Stimulated activated naive CD8-positive, alpha-beta T cell treated with anti-CD3 and anti-CD28 coated beads, Interleukin-15, amount 100 ng/mL, for 72 hours (primary cell): ENCODE data around the gene FOXP1.

Experiments
- ATAC-seq: fragments of 150-1000 bp; cut with Tn5 transposase; 2 replicates; pipeline ENCODE4 v1.10.0; 2021; ENCODE audit warnings: mild to moderate bottlenecking, moderate library complexity
- DNase-seq, 2 donors: peaks; one replicate each; pipeline ENCODE4 v3.0.0; 2021 to 2022
- H3K27ac Mint-ChIP-seq, 2 donors: one replicate each; pipeline ENCODE4 v1.8.0; 2022; ENCODE audit warnings: mild to moderate bottlenecking in 2 of 2, mixed read lengths in 2 of 2, moderate library complexity in 2 of 2
- H3K27me3 Mint-ChIP-seq: one replicate; pipeline ENCODE4 v1.8.0; 2022; ENCODE audit warnings: mixed read lengths
- H3K4me1 Mint-ChIP-seq: one replicate; pipeline ENCODE4 v1.8.0; 2022; ENCODE audit warnings: mild to moderate bottlenecking, mixed read lengths
- H3K4me3 Mint-ChIP-seq, 2 donors: one replicate each; pipeline ENCODE4 v1.8.0; 2022; ENCODE audit warnings: mild to moderate bottlenecking in 2 of 2, mixed read lengths in 2 of 2, moderate library complexity in 1 of 2
- H3K9me3 Mint-ChIP-seq, 2 donors: one replicate each; pipeline ENCODE4 v1.8.0; 2022; ENCODE audit warnings: mixed read lengths in 2 of 2

The FOXP1 gene

GRCh38 chr3:71458895-71459294 lies 124.6 kb downstream of the FOXP1 start:
- Mint-ChIP-seq H3K27me3 (no peaks in the 10 kb centered on the region), H3K4me1 (peaks cover 92% of the 10 kb centered on the region), H3K4me3 (peak overlapping the region in 1 of 2 donors; percentile 17), H3K27ac (no peak overlapping the region), H3K9me3 (no peaks in the 10 kb centered on the region)
- no peak for ATAC-seq
- no peak for DNase-seq

GRCh38 chr3:71456826-71457225 lies 126.7 kb downstream of the FOXP1 start:
- Mint-ChIP-seq H3K9me3 (no peaks in the 10 kb centered on the region), H3K27me3 (no peaks in the 10 kb centered on the region), H3K4me3 (peak overlapping the region; percentile 49 to 81), H3K27ac (peak overlapping the region; percentile 35 to 65), H3K4me1 (peaks cover 92% of the 10 kb centered on the region)
- DNase-seq (no peak), ATAC-seq (peak; percentile 52)

GRCh38 chr3:71456156-71456555 lies 127.4 kb downstream of the FOXP1 start:
- peak overlapping the region; percentile 35 to 65 for H3K27ac Mint-ChIP-seq
- peaks cover 92% of the 10 kb centered on the region for H3K4me1 Mint-ChIP-seq
- H3K27me3 Mint-ChIP-seq, result no peaks in the 10 kb centered on the region
- H3K4me3 Mint-ChIP-seq, result peak overlapping the region; percentile 49 to 81
- no peak for DNase-seq
- no peak for ATAC-seq
- no peaks in the 10 kb centered on the region for H3K9me3 Mint-ChIP-seq

GRCh38 chr3:71454512-71455403 lies 128.8 kb downstream of the FOXP1 start:
- Mint-ChIP-seq H3K4me1 (peaks cover 93% of the 10 kb centered on the region), H3K4me3 (peak overlapping the region; percentile 49 to 81)
- DNase-seq, result peak in 1 of 2 donors; percentile 61

GRCh38 chr3:71453822-71454511 lies 129.6 kb downstream of the FOXP1 start:
- Mint-ChIP-seq H3K9me3 (no peaks in the 10 kb centered on the region), H3K27me3 (no peaks in the 10 kb centered on the region), H3K4me3 (peak overlapping the region; percentile 49 to 81), H3K4me1 (peaks cover 91% of the 10 kb centered on the region), H3K27ac (peak overlapping the region; percentile 88 to 96)
- no peak for DNase-seq
- peak; percentile 1 for ATAC-seq

More at GRCh38 chr3:71454512-71455403, 128.8 kb downstream of the FOXP1 start:
- no peaks in the 10 kb centered on the region for H3K27me3 Mint-ChIP-seq
- no peaks in the 10 kb centered on the region for H3K9me3 Mint-ChIP-seq
- peak overlapping the region; percentile 92 to 96 for H3K27ac Mint-ChIP-seq
- peak; percentile 81 for ATAC-seq

- Mint-ChIP-seq H3K4me3 (peak overlapping the region; percentile 49 to 81), H3K27me3 (no peaks in the 10 kb centered on the region), H3K9me3 (no peaks in the 10 kb centered on the region), H3K4me1 (peaks cover 91% of the 10 kb centered on the region), H3K27ac (peak overlapping the region; percentile 92 to 96)
- no peak for DNase-seq
- no peak for ATAC-seq
These were observed 130.2 kb downstream of the FOXP1 start for GRCh38 chr3:71453319-71453718.

GRCh38 chr3:71451812-71452211 lies 131.7 kb downstream of the FOXP1 start:
- ATAC-seq (no peak), DNase-seq (no peak)
- H3K4me1 Mint-ChIP-seq, result peaks cover 91% of the 10 kb centered on the region
- H3K27me3 Mint-ChIP-seq, result no peaks in the 10 kb centered on the region
- H3K9me3 Mint-ChIP-seq, result no peaks in the 10 kb centered on the region
- H3K4me3 Mint-ChIP-seq, result peak overlapping the region; percentile 74 to 81
- H3K27ac Mint-ChIP-seq, result peak overlapping the region; percentile 24 to 96

- Mint-ChIP-seq H3K4me1 (peaks cover 95% of the 10 kb centered on the region), H3K27ac (peak overlapping the region; percentile 24 to 95), H3K27me3 (no peaks in the 10 kb centered on the region), H3K9me3 (no peaks in the 10 kb centered on the region), H3K4me3 (peak overlapping the region; percentile 74 to 81)
- DNase-seq (no peak), ATAC-seq (peak; percentile 10)
These were observed 132.5 kb downstream of the FOXP1 start for GRCh38 chr3:71451060-71451459.

GRCh38 chr3:71450162-71450561 lies 133.4 kb downstream of the FOXP1 start:
- ATAC-seq (no peak), DNase-seq (no peak)
- H3K27me3 Mint-ChIP-seq, result no peaks in the 10 kb centered on the region
- H3K9me3 Mint-ChIP-seq, result no peaks in the 10 kb centered on the region
- H3K4me1 Mint-ChIP-seq, result peaks cover 94% of the 10 kb centered on the region
- H3K27ac Mint-ChIP-seq, result peak overlapping the region; percentile 62 to 71
- H3K4me3 Mint-ChIP-seq, result peak overlapping the region; percentile 51 to 55

GRCh38 chr3:71447803-71448202 lies 135.7 kb downstream of the FOXP1 start:
- DNase-seq (no peak), ATAC-seq (peak; percentile 68)
- Mint-ChIP-seq H3K4me1 (peaks cover 97% of the 10 kb centered on the region), H3K9me3 (no peaks in the 10 kb centered on the region), H3K4me3 (peak overlapping the region; percentile 45 to 67), H3K27me3 (no peaks in the 10 kb centered on the region), H3K27ac (peak overlapping the region; percentile 97)

- Mint-ChIP-seq H3K9me3 (no peaks in the 10 kb centered on the region), H3K27ac (peak overlapping the region; percentile 97), H3K4me3 (peak overlapping the region; percentile 58 to 67), H3K27me3 (no peaks in the 10 kb centered on the region), H3K4me1 (peaks cover 97% of the 10 kb centered on the region)
- DNase-seq (no peak), ATAC-seq (peak; percentile 6)
These were observed 136.3 kb downstream of the FOXP1 start for GRCh38 chr3:71447197-71447596.

- no peak for ATAC-seq
- Mint-ChIP-seq H3K4me3 (peak overlapping the region; percentile 15 to 67), H3K4me1 (peaks cover 97% of the 10 kb centered on the region), H3K9me3 (no peaks in the 10 kb centered on the region), H3K27ac (peak overlapping the region; percentile 97), H3K27me3 (no peaks in the 10 kb centered on the region)
- DNase-seq, result no peak
These were observed 136.8 kb downstream of the FOXP1 start for GRCh38 chr3:71446734-71447133.

- H3K27me3 Mint-ChIP-seq, result no peaks in the 10 kb centered on the region
- H3K4me3 Mint-ChIP-seq, result peak overlapping the region; percentile 39 to 67
- no peaks in the 10 kb centered on the region for H3K9me3 Mint-ChIP-seq
- H3K4me1 Mint-ChIP-seq, result peaks cover 97% of the 10 kb centered on the region
- DNase-seq, result no peak
- ATAC-seq, result no peak
- peak overlapping the region; percentile 88 to 97 for H3K27ac Mint-ChIP-seq
These were observed 137.3 kb downstream of the FOXP1 start for GRCh38 chr3:71446260-71446659.

GRCh38 chr3:71444861-71445259 lies 138.7 kb downstream of the FOXP1 start:
- no peak for DNase-seq
- H3K4me3 Mint-ChIP-seq, result peak overlapping the region; percentile 81 to 86
- peak overlapping the region; percentile 96 to 98 for H3K27ac Mint-ChIP-seq
- H3K27me3 Mint-ChIP-seq, result no peaks in the 10 kb centered on the region
- peaks cover 97% of the 10 kb centered on the region for H3K4me1 Mint-ChIP-seq
- ATAC-seq, result no peak
- H3K9me3 Mint-ChIP-seq, result no peaks in the 10 kb centered on the region

- Mint-ChIP-seq H3K4me3 (peak overlapping the region; percentile 81 to 86), H3K9me3 (no peaks in the 10 kb centered on the region), H3K4me1 (peaks cover 99% of the 10 kb centered on the region), H3K27me3 (no peaks in the 10 kb centered on the region), H3K27ac (peak overlapping the region; percentile 96 to 98)
- peak; percentile 63 to 79 for DNase-seq
- ATAC-seq, result peak; percentile 81
These were observed 139.3 kb downstream of the FOXP1 start for GRCh38 chr3:71444028-71444860.
